Ovary (tissue), 3 donors: ENCODE measurements around the gene TNRC6A.

Experiments used
- CTCF ChIP-seq, 3 donors: fragments of 450-650 bp in 2 of 3; fragments of 200-600 bp in 1 of 3; IDR thresholded peaks; one replicate each; pipeline versions ENCODE4 v1.5.1 to v1.8.0; 2016 to 2022; ENCODE audit warnings: antibody characterized with exemption in 3 of 3, mild to moderate bottlenecking in 1 of 3
- POLR2A ChIP-seq: fragments of 450-650 bp; IDR thresholded peaks from one replicate; pipeline ENCODE4 v1.6.1; 2017; ENCODE audit warnings: antibody characterized with exemption, mild to moderate bottlenecking, moderate library complexity
- donor health status: DM: no; HTN: no; CAD: no.

GRCh38 chr16:24845726-24846547 is 116.5 kb downstream of the TNRC6A start, which contains the start of gene SLC5A11:
- TF ChIP-seq POLR2A (no peak), CTCF (IDR thresholded peaks at IDR 0.05) (no peak)
